Keratinocyte (primary cell): ENCODE results near the gene ARHGAP12. TPM values are rescaled to one million over a fixed set of nuclear protein-coding genes. Genes with fewer than 3 reads are reported as not detected.

Source experiments
- DNase-seq: peaks from one replicate; pipeline ENCODE4 v3.0.0-alpha.2; 2011; ENCODE audit warnings: low read depth, missing footprints, low spot score
- FAIRE-seq: peaks from 2 replicates; lab custom pipeline; 2011; peaks lifted over from hg19 to GRCh38; lab: Jason Lieb, UNC
- H2AFZ ChIP-seq: 2 replicates; pipeline ENCODE4 v1.6.0; 2012; ENCODE audit warnings: low read length, control low read depth, inconsistent platforms; ENCODE audit not compliant: control insufficient read depth
- H3K27ac ChIP-seq: 2 replicates; pipeline ENCODE4 v1.5.1; 2011; ENCODE audit warnings: low read length; ENCODE audit not compliant: control insufficient read depth, insufficient read depth
- H3K27me3 ChIP-seq: 3 replicates; pipeline ENCODE4 v1.6.0; 2011; ENCODE audit warnings: low read length; ENCODE audit not compliant: control insufficient read depth, insufficient read depth; ENCODE audit errors: extremely low read depth
- H3K36me3 ChIP-seq, 2 experiments: 2 replicates in 1 of 2; 3 replicates in 1 of 2; pipeline ENCODE4 v1.5.1; 2011; ENCODE audit warnings: low read length in 2 of 2, mild to moderate bottlenecking in 1 of 2; ENCODE audit not compliant: control insufficient read depth in 2 of 2, insufficient read depth in 2 of 2; ENCODE audit errors: extremely low read depth in 1 of 2
- H3K4me1 ChIP-seq: 3 replicates; pipeline ENCODE4 v1.5.1; 2011; ENCODE audit warnings: low read length; ENCODE audit not compliant: control insufficient read depth, insufficient read depth; ENCODE audit errors: extremely low read depth
- H3K4me2 ChIP-seq: 3 replicates; pipeline ENCODE4 v1.6.0; 2011; ENCODE audit warnings: low read depth, low read length; ENCODE audit not compliant: control insufficient read depth, insufficient read depth; ENCODE audit errors: extremely low read depth
- H3K4me3 ChIP-seq, 3 experiments: fragments of 200-600 bp in 1 of 3; sonication (generic) in 1 of 3; 2 replicates in 2 of 3; 3 replicates in 1 of 3; pipeline ENCODE4 v1.5.1; 2011 to 2016; ENCODE audit warnings: low read length in 3 of 3, mild to moderate bottlenecking in 3 of 3, control low read depth in 2 of 3, inconsistent platforms in 1 of 3, low read depth in 1 of 3, mixed read lengths in 1 of 3, mixed run types in 1 of 3, moderate library complexity in 1 of 3; ENCODE audit not compliant: control insufficient read depth in 2 of 3, insufficient read depth in 2 of 3; ENCODE audit errors: extremely low read depth in 1 of 3
- H3K79me2 ChIP-seq: 2 replicates; pipeline ENCODE4 v1.6.0; 2012; ENCODE audit warnings: low read length; ENCODE audit not compliant: control insufficient read depth, insufficient read depth
- H3K9ac ChIP-seq: 3 replicates; pipeline ENCODE4 v1.6.0; 2011; ENCODE audit warnings: low read length; ENCODE audit not compliant: control insufficient read depth, insufficient read depth; ENCODE audit errors: extremely low read depth
- H3K9me1 ChIP-seq: 3 replicates; pipeline ENCODE4 v1.6.0; 2011; ENCODE audit warnings: low read length; ENCODE audit not compliant: control insufficient read depth, insufficient read depth; ENCODE audit errors: extremely low read depth
- H3K9me3 ChIP-seq: 2 replicates; pipeline ENCODE4 v1.5.1; 2012; ENCODE audit warnings: low read depth, low read length; ENCODE audit not compliant: control insufficient read depth
- H4K20me1 ChIP-seq: 3 replicates; pipeline ENCODE4 v1.6.0; 2011; ENCODE audit warnings: low read length; ENCODE audit not compliant: control insufficient read depth, insufficient read depth; ENCODE audit errors: extremely low read depth
- CTCF ChIP-seq, 3 experiments: IDR thresholded peaks in 1 of 3; conservative IDR thresholded peaks in 1 of 3; optimal IDR thresholded peaks in 1 of 3; 2 replicates in 2 of 3; 3 replicates in 1 of 3; pipeline versions ENCODE3 to v1.5.1; 2011; ENCODE audit warnings: low read length in 3 of 3, mild to moderate bottlenecking in 3 of 3, moderate library complexity in 2 of 3, control low read depth in 1 of 3, inconsistent platforms in 1 of 3; ENCODE audit not compliant: insufficient read depth in 2 of 3; ENCODE audit errors: extremely low read depth in 1 of 3
- EZH2 ChIP-seq: IDR thresholded peaks from one replicate; pipeline ENCODE4 v1.6.1; 2012; ENCODE audit warnings: inconsistent platforms, mild to moderate bottlenecking, low read length, moderate library complexity
- dilution Hi-C: fragments of 300-500 bp; cut with MboI; formaldehyde crosslinking; loops from one replicate; pipeline ENCODE4 v1.7.0; 2020; ENCODE audit warnings: low sequenced_read_pairs; ENCODE audit not compliant: extremely low pct_ligation_motif_present
- polyA plus RNA-seq, 5 experiments: library from polyadenylated mRNA; depleted of rRNA in 3 of 5; stranded (reverse) in 3 of 5; stranded (forward) in 1 of 5; unstranded in 1 of 5; fragments of >200 nt; gene quantifications; 1 replicate in 1 of 5; 2 replicates in 3 of 5; 3 replicates in 1 of 5; pipeline versions ENCODE4 v1.2.1 to v1.2.3, GENCODE V29; 2011 to 2012; ENCODE audit warnings: missing spikeins in 2 of 5, low read depth in 1 of 5, low replicate concordance in 1 of 5

The ARHGAP12 gene
- polyA plus RNA-seq, 1 donor (not counting 4 experiments of a cell fraction or from before 2014, with no cell fraction given) = 26.6 TPM

DNA sequence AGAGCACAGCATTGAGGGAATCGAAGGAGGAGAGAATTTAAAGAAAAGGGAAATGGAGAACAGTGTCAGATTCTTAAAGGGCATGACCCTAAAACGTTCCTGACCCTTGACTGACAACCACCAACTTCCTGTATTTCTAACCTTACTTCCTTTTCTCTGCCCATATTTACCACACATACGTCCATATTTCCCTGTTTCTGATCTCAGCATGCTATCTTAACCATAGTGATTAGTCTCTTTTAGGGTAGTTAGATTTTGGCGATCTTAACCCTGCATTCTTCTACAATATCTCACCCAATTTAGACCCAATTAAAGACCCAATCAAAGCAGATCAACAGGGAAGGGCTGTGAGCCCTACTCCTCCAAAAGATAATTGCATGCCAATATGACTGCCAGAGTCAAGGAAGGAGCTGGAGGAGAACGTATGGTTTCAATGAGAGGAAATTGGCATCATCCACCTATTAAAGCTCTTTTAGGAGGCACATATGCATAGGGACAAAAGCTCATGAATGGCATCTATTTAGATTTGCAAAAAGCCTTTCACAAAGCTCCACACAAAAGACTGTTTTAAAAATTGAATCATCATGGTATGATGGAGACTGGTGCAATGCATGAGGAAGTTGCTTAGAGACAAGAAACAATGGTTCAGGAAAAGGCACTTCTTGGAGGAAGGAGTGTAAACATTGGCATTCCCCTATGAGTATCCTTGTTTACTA is 49.0 kb upstream of the ARHGAP12 start:
- Histone ChIP-seq H3K9ac (no peak overlapping the region), H3K36me3 (no peaks in the 10 kb centered on the region), H3K9me3 (no peaks in the 10 kb centered on the region), H3K4me1 (peaks cover 8% of the 10 kb centered on the region), H3K27ac (peak overlapping the region; percentile 8), H2AFZ (no peak overlapping the region), H3K27me3 (no peaks in the 10 kb centered on the region), H3K79me2 (no peaks in the 10 kb centered on the region), H3K4me3 (no peak overlapping the region), H3K4me2 (no peak overlapping the region), H3K9me1 (no peaks in the 10 kb centered on the region), H4K20me1 (no peaks in the 10 kb centered on the region)
- peak; percentile 77 for FAIRE-seq
- DNase-seq = no peak
- dilution Hi-C loops = no loop called here
- TF ChIP-seq CTCF (optimal IDR thresholded peaks at IDR 0.05 in 1 of 3, IDR thresholded peaks at IDR 0.05 in 1 of 3, conservative IDR thresholded peaks at IDR 0.05 in 1 of 3; ENCODE audit: extremely low read depth in 1 of 3, insufficient read depth in 2 of 3, low read length in 3 of 3) (no peak), EZH2 (no peak)

DNA sequence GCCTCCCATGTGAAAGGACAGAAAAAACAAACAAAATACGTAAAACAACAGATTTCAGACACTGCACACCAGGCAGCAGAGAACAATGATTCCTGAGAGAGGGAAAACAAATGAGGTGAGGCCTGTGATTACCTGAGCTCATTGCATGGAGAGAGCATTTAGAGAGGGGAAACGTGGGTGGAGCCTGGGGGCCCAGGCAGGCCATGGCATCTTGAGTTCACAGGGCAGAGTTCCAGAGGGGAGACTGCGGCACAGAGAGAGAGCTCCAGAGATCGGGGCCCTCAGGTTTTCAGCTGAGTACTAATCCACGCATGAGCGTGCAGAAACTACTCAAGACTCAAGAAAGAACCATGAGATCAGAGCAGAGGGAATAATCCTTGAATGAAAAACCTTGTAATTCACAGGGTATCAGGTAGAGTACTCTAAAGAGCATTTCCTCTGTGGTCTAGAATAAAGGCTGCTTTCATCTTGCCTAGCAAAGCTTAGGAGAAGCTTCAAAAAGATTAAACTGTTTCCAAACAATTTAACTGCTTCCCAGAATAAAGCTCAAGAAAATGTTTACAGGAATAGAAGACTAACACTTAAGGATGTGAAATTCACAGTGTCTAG is 46.6 kb upstream of the ARHGAP12 start:
- Histone ChIP-seq H3K27ac (no peak overlapping the region), H3K9me1 (no peaks in the 10 kb centered on the region)
- TF ChIP-seq EZH2 (no peak), CTCF (optimal IDR thresholded peaks at IDR 0.05 in 1 of 3, IDR thresholded peaks at IDR 0.05 in 1 of 3, conservative IDR thresholded peaks at IDR 0.05 in 1 of 3; ENCODE audit: extremely low read depth in 1 of 3, insufficient read depth in 2 of 3, low read length in 3 of 3) (no peak)

More for the DNA sequence above, 46.6 kb upstream of the ARHGAP12 start:
- H3K27me3 ChIP-seq = no peaks in the 10 kb centered on the region
- no peaks in the 10 kb centered on the region for H3K36me3 ChIP-seq
- no peaks in the 10 kb centered on the region for H3K9me3 ChIP-seq
- peaks cover 8% of the 10 kb centered on the region for H3K4me1 ChIP-seq
- no peaks in the 10 kb centered on the region for H3K79me2 ChIP-seq
- H2AFZ ChIP-seq = no peak overlapping the region
- dilution Hi-C loops = no loop called here
- H3K9ac ChIP-seq = no peak overlapping the region
- H3K4me2 ChIP-seq = no peak overlapping the region
- no peak for DNase-seq
- H3K4me3 ChIP-seq = no peak overlapping the region
- H4K20me1 ChIP-seq = no peaks in the 10 kb centered on the region
- no peak for FAIRE-seq
